ENCODE data around the gene SLAIN1. TPM values are rescaled to one million over a fixed set of nuclear protein-coding genes. Genes with fewer than 3 reads are reported as not detected.

SLAIN1 gene
- total and polyA plus RNA-seq, 2 donors: 3.4 to 7.6 TPM

- no peak overlapping the region for H3K27ac ChIP-seq (ENCODE audit: low read depth)
- WGBS: 44% methylated on average over 2 of the region's 2 CpGs
- no peak overlapping the region for H3K4me3 ChIP-seq (ENCODE audit: low read depth, low read length)
- no peak for DNase-seq (ENCODE audit: extremely low spot score)
- H3K36me3 ChIP-seq (ENCODE audit: insufficient read depth): no peaks in the 10 kb centered on the region
- no peaks in the 10 kb centered on the region for H3K4me1 ChIP-seq (ENCODE audit: insufficient read depth)
Measured at GRCh38 chr13:77749344-77749880, 51.9 kb downstream of the SLAIN1 start.

- DNase-seq (ENCODE audit: extremely low spot score): peak; percentile 39
- Histone ChIP-seq H3K4me1 (ENCODE audit: insufficient read depth) (no peaks in the 10 kb centered on the region), H3K36me3 (ENCODE audit: insufficient read depth) (no peaks in the 10 kb centered on the region), H3K4me3 (ENCODE audit: low read depth, low read length) (no peak overlapping the region), H3K27ac (ENCODE audit: low read depth) (no peak overlapping the region)
- 60% methylated on average over 5 of the region's 5 CpGs for WGBS
Measured at GRCh38 chr13:77751513-77752456, 54.3 kb downstream of the SLAIN1 start.

GRCh38 chr13:77752512-77753069 lies 55.1 kb downstream of the SLAIN1 start:
- no peak overlapping the region for H3K4me3 ChIP-seq (ENCODE audit: low read depth, low read length)
- WGBS: 83% methylated on average over 5 of the region's 5 CpGs
- no peaks in the 10 kb centered on the region for H3K36me3 ChIP-seq (ENCODE audit: insufficient read depth)
- no peak overlapping the region for H3K27ac ChIP-seq (ENCODE audit: low read depth)
- DNase-seq (ENCODE audit: extremely low spot score): no peak
- no peaks in the 10 kb centered on the region for H3K4me1 ChIP-seq (ENCODE audit: insufficient read depth)

- no peak for DNase-seq (ENCODE audit: extremely low spot score)
- WGBS: 71% methylated on average over 8 of the region's 8 CpGs
Measured at GRCh38 chr13:77760893-77761292, 63.4 kb downstream of the SLAIN1 start.

GRCh38 chr13:77767413-77767812 lies 69.9 kb downstream of the SLAIN1 start:
- WGBS: 57% methylated on average over 5 of the region's 5 CpGs
- Histone ChIP-seq H3K36me3 (ENCODE audit: insufficient read depth) (no peaks in the 10 kb centered on the region), H3K27ac (ENCODE audit: low read depth) (no peak overlapping the region), H3K4me1 (ENCODE audit: insufficient read depth) (no peaks in the 10 kb centered on the region), H3K4me3 (ENCODE audit: low read depth, low read length) (no peak overlapping the region)
- no peak for DNase-seq (ENCODE audit: extremely low spot score)

More at GRCh38 chr13:77760893-77761292, 63.4 kb downstream of the SLAIN1 start:
- Histone ChIP-seq H3K36me3 (ENCODE audit: insufficient read depth) (no peaks in the 10 kb centered on the region), H3K4me1 (ENCODE audit: insufficient read depth) (no peaks in the 10 kb centered on the region), H3K4me3 (ENCODE audit: low read depth, low read length) (no peak overlapping the region), H3K27ac (ENCODE audit: low read depth) (no peak overlapping the region)

- H3K27ac ChIP-seq (ENCODE audit: low read depth): no peak overlapping the region
- DNase-seq (ENCODE audit: extremely low spot score): no peak
- no peaks in the 10 kb centered on the region for H3K4me1 ChIP-seq (ENCODE audit: insufficient read depth)
- 33% methylated on average over 1 of the region's 1 CpG for WGBS
- no peaks in the 10 kb centered on the region for H3K36me3 ChIP-seq (ENCODE audit: insufficient read depth)
- H3K4me3 ChIP-seq (ENCODE audit: low read depth, low read length): no peak overlapping the region
Measured at GRCh38 chr13:77774181-77774580, 76.7 kb downstream of the SLAIN1 start.

GRCh38 chr13:77776704-77777103 lies 79.2 kb downstream of the SLAIN1 start:
- H3K27ac ChIP-seq (ENCODE audit: low read depth): no peak overlapping the region
- 40% methylated on average over 4 of the region's 4 CpGs for WGBS
- H3K36me3 ChIP-seq (ENCODE audit: insufficient read depth): no peaks in the 10 kb centered on the region
- no peaks in the 10 kb centered on the region for H3K4me1 ChIP-seq (ENCODE audit: insufficient read depth)
- no peak overlapping the region for H3K4me3 ChIP-seq (ENCODE audit: low read depth, low read length)
- no peak for DNase-seq (ENCODE audit: extremely low spot score)

- Histone ChIP-seq H3K4me3 (ENCODE audit: low read depth, low read length) (no peak overlapping the region), H3K36me3 (ENCODE audit: insufficient read depth) (no peaks in the 10 kb centered on the region), H3K27ac (ENCODE audit: low read depth) (no peak overlapping the region), H3K4me1 (ENCODE audit: insufficient read depth) (no peaks in the 10 kb centered on the region)
- peak; percentile 72 for DNase-seq (ENCODE audit: extremely low spot score)
- 25% methylated on average over 3 of the region's 3 CpGs for WGBS
Measured at GRCh38 chr13:77779552-77780272, 82.2 kb downstream of the SLAIN1 start.

- H3K27ac ChIP-seq (ENCODE audit: low read depth): no peak overlapping the region
Measured at GRCh38 chr13:77781808-77782207, 84.3 kb downstream of the SLAIN1 start.

GRCh38 chr13:77784515-77784914 lies 87.0 kb downstream of the SLAIN1 start:
- DNase-seq (ENCODE audit: extremely low spot score): no peak
- H3K4me1 ChIP-seq (ENCODE audit: insufficient read depth): no peaks in the 10 kb centered on the region
- H3K4me3 ChIP-seq (ENCODE audit: low read depth, low read length): no peak overlapping the region
- no peaks in the 10 kb centered on the region for H3K36me3 ChIP-seq (ENCODE audit: insufficient read depth)
- WGBS: 75% methylated on average over 5 of the region's 5 CpGs
- no peak overlapping the region for H3K27ac ChIP-seq (ENCODE audit: low read depth)

More at GRCh38 chr13:77781808-77782207, 84.3 kb downstream of the SLAIN1 start:
- Histone ChIP-seq H3K4me3 (ENCODE audit: low read depth, low read length) (no peak overlapping the region), H3K4me1 (ENCODE audit: insufficient read depth) (no peaks in the 10 kb centered on the region), H3K36me3 (ENCODE audit: insufficient read depth) (no peaks in the 10 kb centered on the region)
- DNase-seq (ENCODE audit: extremely low spot score): no peak

- no peaks in the 10 kb centered on the region for H3K36me3 ChIP-seq (ENCODE audit: insufficient read depth)
- 31% methylated on average over 2 of the region's 2 CpGs for WGBS
Measured at GRCh38 chr13:77786695-77787287, 89.3 kb downstream of the SLAIN1 start.

GRCh38 chr13:77789376-77789775 lies 91.9 kb downstream of the SLAIN1 start:
- Histone ChIP-seq H3K36me3 (ENCODE audit: insufficient read depth) (no peaks in the 10 kb centered on the region), H3K4me1 (ENCODE audit: insufficient read depth) (no peaks in the 10 kb centered on the region), H3K4me3 (ENCODE audit: low read depth, low read length) (no peak overlapping the region), H3K27ac (ENCODE audit: low read depth) (no peak overlapping the region)
- 88% methylated on average over 1 of the region's 1 CpG for WGBS
- no peak for DNase-seq (ENCODE audit: extremely low spot score)

More at GRCh38 chr13:77786695-77787287, 89.3 kb downstream of the SLAIN1 start:
- no peak overlapping the region for H3K27ac ChIP-seq (ENCODE audit: low read depth)
- no peak for DNase-seq (ENCODE audit: extremely low spot score)
- H3K4me1 ChIP-seq (ENCODE audit: insufficient read depth): no peaks in the 10 kb centered on the region
- H3K4me3 ChIP-seq (ENCODE audit: low read depth, low read length): no peak overlapping the region

GRCh38 chr13:77800219-77800618 lies 102.7 kb downstream of the SLAIN1 start:
- WGBS: 66% methylated on average over 3 of the region's 3 CpGs
- no peak overlapping the region for H3K4me3 ChIP-seq (ENCODE audit: low read depth, low read length)
- no peaks in the 10 kb centered on the region for H3K4me1 ChIP-seq (ENCODE audit: insufficient read depth)
- H3K36me3 ChIP-seq (ENCODE audit: insufficient read depth): no peaks in the 10 kb centered on the region
- no peak for DNase-seq (ENCODE audit: extremely low spot score)
- H3K27ac ChIP-seq (ENCODE audit: low read depth): no peak overlapping the region

Data from urinary bladder (tissue), 4 donors.